Activated naive CD8-positive, alpha-beta T cell treated with anti-CD3 and anti-CD28 coated beads, Interleukin-2, amount 10 ng/mL, durations not matched to agents 7 days and 5 days (primary cell): ENCODE results near the gene DDAH2. TPM values are rescaled to one million over a fixed set of nuclear protein-coding genes. Genes with fewer than 3 reads are reported as not detected.
A peak's percentile ranks its signal among the peaks of the same experiment; 100 is the strongest.

Experiments used
- ATAC-seq: fragments of 150-1000 bp; cut with Tn5 transposase; one replicate; pipeline ENCODE4 v1.10.0; 2021; ENCODE audit warnings: low read depth, moderate library complexity
- POLR2A ChIA-PET: fragments of 350-600 bp; sonication (Branson Sonifier 250); formaldehyde crosslinking; loops from one replicate; lab custom pipeline; 2021; ENCODE audit warnings: antibody characterized with exemption; lab: Charles Lee
- DNase-seq: peaks from one replicate; pipeline ENCODE4 v3.0.0; 2021
- H3K27ac Mint-ChIP-seq: one replicate; pipeline ENCODE4 v1.8.0; 2022; ENCODE audit warnings: mild to moderate bottlenecking, mixed read lengths
- H3K27me3 Mint-ChIP-seq: one replicate; pipeline ENCODE4 v1.8.0; 2022; ENCODE audit warnings: mild to moderate bottlenecking, moderate library complexity, mixed read lengths
- H3K36me3 Mint-ChIP-seq: one replicate; pipeline ENCODE4 v1.8.0; 2021; ENCODE audit warnings: mild to moderate bottlenecking, mixed read lengths
- H3K4me1 Mint-ChIP-seq: one replicate; pipeline ENCODE4 v1.8.0; 2021; ENCODE audit warnings: mixed read lengths
- H3K4me3 Mint-ChIP-seq: one replicate; pipeline ENCODE4 v1.8.0; 2022; ENCODE audit warnings: mild to moderate bottlenecking, moderate library complexity, mixed read lengths
- H3K9me3 Mint-ChIP-seq: one replicate; pipeline ENCODE4 v1.8.0; 2021; ENCODE audit warnings: mixed read lengths
- total RNA-seq, 2 experiments: library from RNA; stranded (reverse); gene quantifications; one replicate each; pipeline ENCODE4 v1.2.3, GENCODE V29; 2021

Gene DDAH2, protein sequence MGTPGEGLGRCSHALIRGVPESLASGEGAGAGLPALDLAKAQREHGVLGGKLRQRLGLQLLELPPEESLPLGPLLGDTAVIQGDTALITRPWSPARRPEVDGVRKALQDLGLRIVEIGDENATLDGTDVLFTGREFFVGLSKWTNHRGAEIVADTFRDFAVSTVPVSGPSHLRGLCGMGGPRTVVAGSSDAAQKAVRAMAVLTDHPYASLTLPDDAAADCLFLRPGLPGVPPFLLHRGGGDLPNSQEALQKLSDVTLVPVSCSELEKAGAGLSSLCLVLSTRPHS
- 10 to 100 TPM; 28.3 to 29.1 TPM for total RNA-seq

DNA sequence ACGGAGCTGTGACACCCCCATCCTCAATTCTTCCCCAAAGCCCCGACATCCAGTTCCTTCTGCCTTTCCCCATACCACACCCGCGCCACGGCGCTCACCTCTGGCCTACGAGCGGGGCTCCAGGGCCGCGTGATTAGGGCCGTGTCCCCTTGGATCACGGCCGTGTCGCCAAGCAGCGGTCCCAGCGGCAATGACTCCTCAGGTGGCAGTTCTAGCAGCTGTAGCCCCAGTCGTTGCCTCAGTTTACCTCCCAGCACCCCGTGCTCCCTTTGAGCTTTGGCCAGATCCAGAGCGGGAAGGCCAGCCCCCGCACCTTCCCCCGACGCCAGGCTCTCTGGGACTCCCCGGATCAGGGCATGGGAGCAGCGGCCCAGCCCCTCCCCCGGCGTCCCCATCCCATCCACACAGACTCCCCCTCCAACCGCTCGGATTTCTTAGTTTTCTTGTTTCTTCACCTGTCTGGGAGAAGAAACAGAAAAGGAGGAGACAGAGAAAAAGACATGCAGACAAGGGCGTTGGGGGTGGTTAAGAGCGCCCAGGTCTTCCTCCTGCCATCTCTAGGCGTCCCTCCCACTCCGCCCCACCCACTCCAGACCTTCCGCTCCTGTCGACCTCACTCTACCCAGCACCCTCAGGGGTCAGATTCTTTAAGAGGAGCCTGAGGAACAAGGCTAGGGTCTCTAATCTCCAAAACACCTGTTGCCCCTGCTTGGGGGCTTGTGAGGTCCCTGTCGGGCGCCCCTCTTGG is at the start of gene DDAH2:
Gene DDAH2, minus strand, starts transcription at position 533 of the 748 bp plus-strand sequence. Its CDS starts 138 bp downstream, at position 395.
- H3K9me3 Mint-ChIP-seq, result no peaks in the 10 kb centered on the region
- ATAC-seq (peak; percentile 34), DNase-seq (no peak)
- POLR2A ChIA-PET, result interaction anchor here (0.6 to 9.4 kb wide), 15 partner anchors 8 to 109 kb away, joined by 3 to 137 read pairs (median 5); partner anchors contain the start of genes ABHD16A, CLIC1, GPANK1 and LSM2
- H3K27me3 Mint-ChIP-seq, result no peaks in the 10 kb centered on the region
- peak within 1 kb of the TSS; percentile 98 for H3K4me3 Mint-ChIP-seq
- H3K36me3 Mint-ChIP-seq, result peaks cover 43% of the 10 kb centered on the region
- peaks cover 59% of the 10 kb centered on the region for H3K4me1 Mint-ChIP-seq
- peak within 1 kb of the TSS; percentile 88 for H3K27ac Mint-ChIP-seq

DNA sequence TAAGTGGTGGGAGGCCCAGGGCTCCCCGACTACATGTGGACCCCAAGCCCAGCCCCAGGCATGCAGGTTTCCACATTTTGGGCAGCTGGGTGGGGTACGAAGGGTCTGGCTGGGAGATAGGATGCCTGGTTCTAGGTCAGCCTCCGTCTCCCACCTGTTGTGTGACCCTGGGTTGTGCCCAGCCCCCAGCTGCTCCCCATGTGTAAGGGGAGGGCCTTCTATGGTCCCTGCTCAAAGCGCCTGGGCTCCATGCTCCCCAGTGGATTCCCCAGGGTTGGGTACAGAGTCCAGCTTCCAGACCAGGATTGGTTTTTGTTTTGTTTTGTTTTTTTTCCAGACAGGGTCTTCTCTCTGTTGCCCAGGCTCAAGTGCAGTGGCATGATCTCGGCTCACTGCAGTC is 49.1 kb upstream of the DDAH2 start:
- Mint-ChIP-seq H3K27me3 (no peaks in the 10 kb centered on the region), H3K36me3 (peaks cover 5% of the 10 kb centered on the region), H3K9me3 (no peaks in the 10 kb centered on the region), H3K4me1 (peaks cover 19% of the 10 kb centered on the region), H3K4me3 (no peak overlapping the region), H3K27ac (peak overlapping the region; percentile 16)
- POLR2A ChIA-PET, result interaction anchor here (1.3 to 2.2 kb wide), 2 partner anchors 9 to 18 kb away, joined by 3 to 7 read pairs; no protein-coding TSS in a partner anchor
- ATAC-seq, result no peak
- DNase-seq, result no peak

DNA sequence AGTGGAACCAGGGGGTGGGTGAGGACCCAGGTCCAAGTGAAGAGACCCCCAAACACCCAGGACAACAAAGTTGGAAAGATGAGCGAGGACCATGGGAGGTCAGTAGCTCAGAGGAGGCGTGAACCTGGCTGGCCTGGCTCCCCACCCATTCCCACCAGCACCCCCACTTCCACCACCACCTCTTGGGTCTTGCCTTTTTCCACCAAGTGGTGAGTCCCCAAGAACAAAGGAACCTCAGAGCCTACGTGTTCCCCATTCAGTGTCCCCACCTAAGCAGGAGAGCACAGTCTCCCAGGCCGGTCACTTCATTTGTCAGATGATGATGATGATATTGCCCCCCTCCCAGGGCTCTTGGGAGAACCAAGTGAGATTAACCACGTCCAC is 48.6 kb upstream of the DDAH2 start:
- Mint-ChIP-seq H3K4me1 (peaks cover 22% of the 10 kb centered on the region), H3K4me3 (no peak overlapping the region), H3K36me3 (peaks cover 2% of the 10 kb centered on the region), H3K9me3 (no peaks in the 10 kb centered on the region), H3K27ac (peak overlapping the region; percentile 87), H3K27me3 (no peaks in the 10 kb centered on the region)
- DNase-seq (no peak), ATAC-seq (no peak)
- POLR2A ChIA-PET, result interaction anchor here (0.5 to 2.2 kb wide), 6 partner anchors 9 to 97 kb away, joined by 3 to 7 read pairs (median 4); partner anchors contain the start of genes LSM2, LY6G5C and MSH5

DNA sequence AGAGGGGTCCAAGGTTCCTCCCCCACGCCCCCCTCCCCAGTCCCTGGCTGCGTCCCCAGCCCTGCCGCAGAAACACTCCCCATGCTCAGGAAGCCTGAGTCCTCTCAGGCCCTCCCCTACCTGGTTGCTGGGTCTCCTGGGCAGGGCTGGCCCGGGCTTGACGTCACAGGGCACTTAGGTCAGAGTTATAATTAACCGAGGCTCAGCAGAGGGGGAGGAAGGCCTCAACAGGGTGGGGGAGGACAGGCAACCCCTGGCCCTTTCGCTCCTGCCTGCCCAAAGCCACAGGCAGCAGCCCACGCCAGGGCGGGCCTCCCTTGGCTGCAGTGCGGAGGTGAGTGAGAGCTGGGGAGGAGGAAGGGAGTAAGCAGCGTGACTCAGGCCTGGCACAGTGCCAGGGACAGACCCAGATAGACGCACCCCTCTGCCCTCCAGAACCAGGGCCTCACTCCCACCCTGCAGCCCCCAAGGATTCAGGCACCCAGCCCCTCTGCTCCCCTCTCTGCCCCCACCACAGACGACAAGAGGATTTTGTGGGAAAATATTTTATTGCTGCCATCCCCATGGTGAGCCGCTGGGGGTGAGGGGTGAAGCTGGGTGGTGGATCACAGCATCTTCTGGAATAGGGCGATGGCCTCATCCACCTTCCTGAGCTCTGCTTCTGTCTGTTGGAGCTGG is 48.0 kb upstream of the DDAH2 start, which contains the start of gene VWA7:
Gene VWA7, minus strand, starts transcription at position 340 of the 678 bp plus-strand sequence. CDS start 549 bp downstream, outside the sequence.
- Mint-ChIP-seq H3K36me3 (peaks cover 1% of the 10 kb centered on the region), H3K27ac (peak within 1 kb of the TSS; percentile 87), H3K27me3 (no peaks in the 10 kb centered on the region), H3K4me3 (peak within 1 kb of the TSS; percentile 69), H3K9me3 (no peaks in the 10 kb centered on the region), H3K4me1 (peaks cover 25% of the 10 kb centered on the region)
- POLR2A ChIA-PET, result interaction anchor here (0.5 to 2.2 kb wide), 8 partner anchors 10 to 96 kb away, joined by 3 to 7 read pairs (median 4); partner anchors contain the start of genes HSPA1A, HSPA1L, LSM2 and LY6G5C
- peak; percentile 72 for DNase-seq
- peak; percentile 77 for ATAC-seq

DNA sequence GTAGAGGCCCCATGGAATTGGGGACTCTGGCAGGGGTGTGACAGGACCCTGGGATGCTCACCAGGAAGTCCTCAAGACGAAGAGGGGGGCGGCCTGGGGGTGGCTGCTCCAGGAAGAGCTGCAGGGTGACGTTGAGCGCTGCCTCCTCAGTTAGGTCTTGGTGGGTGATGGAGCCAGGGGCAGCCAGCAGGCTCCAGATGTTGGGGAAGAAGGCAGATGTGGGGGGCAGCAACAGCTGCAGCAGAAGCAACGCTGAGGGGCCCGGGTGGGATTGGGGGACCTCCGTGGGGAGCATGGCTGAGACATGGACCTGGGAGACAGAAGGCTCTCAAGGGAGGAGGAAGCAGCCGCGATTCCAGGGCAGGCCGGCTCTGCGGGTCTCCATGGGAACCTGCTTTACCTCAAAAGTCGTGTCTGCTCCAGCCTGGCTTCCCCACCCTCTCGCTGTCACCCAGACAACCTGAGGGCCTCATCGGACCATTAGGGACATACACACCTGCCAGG is 47.4 kb upstream of the DDAH2 start:
- ATAC-seq (peak; percentile 28), DNase-seq (no peak)
- Mint-ChIP-seq H3K9me3 (no peaks in the 10 kb centered on the region), H3K27ac (peak overlapping the region; percentile 87), H3K4me3 (peak overlapping the region; percentile 69), H3K4me1 (peaks cover 27% of the 10 kb centered on the region), H3K27me3 (no peaks in the 10 kb centered on the region), H3K36me3 (peaks cover 2% of the 10 kb centered on the region)
- POLR2A ChIA-PET, result interaction anchor here (1.0 to 2.2 kb wide), 5 partner anchors 20 to 41 kb away, joined by 3 to 7 read pairs (median 3); partner anchors contain the start of genes HSPA1A, HSPA1L and LSM2

DNA sequence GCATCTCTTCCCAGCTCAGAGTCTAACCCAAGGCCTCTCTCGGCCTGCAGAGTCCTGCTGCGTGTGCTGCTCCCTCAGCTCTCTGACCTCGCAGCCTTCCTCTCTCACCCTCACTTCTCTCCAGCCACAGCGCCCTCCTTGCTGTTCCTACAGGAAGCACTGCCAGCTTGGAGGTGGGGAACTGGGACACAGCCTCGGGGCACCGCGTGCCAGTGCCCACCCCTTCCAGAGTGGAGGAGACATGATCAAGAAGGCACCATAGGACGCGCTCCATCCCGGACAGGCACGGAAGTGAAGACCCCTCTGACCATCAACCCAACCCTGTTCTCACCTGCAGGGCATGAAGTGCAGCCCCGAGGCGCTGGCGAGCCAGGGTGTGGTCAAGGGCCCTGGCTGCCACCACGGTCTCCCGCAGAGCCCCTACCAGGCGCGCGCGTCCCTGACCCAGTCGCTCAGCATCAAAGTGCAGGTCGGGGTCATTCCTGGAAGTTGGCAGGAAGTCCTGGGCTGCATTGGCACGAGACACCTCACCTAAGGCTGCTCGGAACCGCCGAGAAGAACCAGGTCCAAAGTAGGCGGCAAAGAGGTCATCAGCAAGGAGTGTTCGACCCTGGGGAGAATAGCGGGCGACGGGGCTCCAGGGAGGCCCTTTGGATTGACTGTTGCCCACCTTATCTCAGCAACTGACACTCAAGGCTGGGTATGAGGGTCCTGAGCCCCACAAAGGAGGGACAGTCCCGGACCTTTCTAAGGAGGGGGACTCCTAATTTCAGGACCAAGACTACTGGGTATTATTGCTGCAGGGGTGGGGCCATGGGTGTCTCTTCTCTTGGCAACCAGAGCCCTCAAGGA is 46.8 kb upstream of the DDAH2 start:
- H3K36me3 Mint-ChIP-seq, result peaks cover 2% of the 10 kb centered on the region
- POLR2A ChIA-PET, result interaction anchor here (1.0 to 1.4 kb wide), 4 partner anchors 9 to 40 kb away, joined by 3 to 5 read pairs (median 3); partner anchors contain the start of genes HSPA1A, HSPA1L and LSM2
- no peaks in the 10 kb centered on the region for H3K9me3 Mint-ChIP-seq
- H3K4me3 Mint-ChIP-seq, result peak overlapping the region; percentile 69
- H3K27me3 Mint-ChIP-seq, result no peaks in the 10 kb centered on the region
- ATAC-seq (no peak), DNase-seq (no peak)
- peaks cover 33% of the 10 kb centered on the region for H3K4me1 Mint-ChIP-seq
- H3K27ac Mint-ChIP-seq, result peak overlapping the region; percentile 87

DNA sequence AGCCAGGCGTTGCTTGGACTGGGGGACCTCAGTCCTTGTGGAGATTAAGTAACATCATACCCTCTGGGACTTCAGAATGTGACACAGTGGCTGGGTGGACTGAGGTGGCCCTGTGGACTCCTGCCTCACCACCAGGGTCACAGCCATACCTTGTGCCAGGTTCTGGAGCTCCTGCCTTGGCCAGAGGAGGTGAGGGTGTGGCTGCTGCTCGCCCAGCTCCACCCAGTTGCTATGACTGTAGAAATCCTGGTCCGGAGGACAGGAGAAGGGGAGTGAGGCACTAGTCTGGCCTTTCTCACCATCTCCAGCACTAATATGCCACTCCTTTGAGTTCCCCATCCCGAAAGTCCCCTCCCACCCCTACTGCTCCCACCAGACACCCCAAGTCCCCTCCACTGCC is 46.1 kb upstream of the DDAH2 start:
- Mint-ChIP-seq H3K9me3 (no peaks in the 10 kb centered on the region), H3K36me3 (peaks cover 2% of the 10 kb centered on the region), H3K27ac (peak overlapping the region; percentile 80), H3K4me3 (no peak overlapping the region), H3K4me1 (peaks cover 33% of the 10 kb centered on the region), H3K27me3 (no peaks in the 10 kb centered on the region)
- POLR2A ChIA-PET, result interaction anchor here (0.8 to 1.4 kb wide), 3 partner anchors 9 to 34 kb away, joined by 3 to 5 read pairs (median 4); partner anchors contain the start of gene VARS1
- ATAC-seq (no peak), DNase-seq (no peak)

DNA sequence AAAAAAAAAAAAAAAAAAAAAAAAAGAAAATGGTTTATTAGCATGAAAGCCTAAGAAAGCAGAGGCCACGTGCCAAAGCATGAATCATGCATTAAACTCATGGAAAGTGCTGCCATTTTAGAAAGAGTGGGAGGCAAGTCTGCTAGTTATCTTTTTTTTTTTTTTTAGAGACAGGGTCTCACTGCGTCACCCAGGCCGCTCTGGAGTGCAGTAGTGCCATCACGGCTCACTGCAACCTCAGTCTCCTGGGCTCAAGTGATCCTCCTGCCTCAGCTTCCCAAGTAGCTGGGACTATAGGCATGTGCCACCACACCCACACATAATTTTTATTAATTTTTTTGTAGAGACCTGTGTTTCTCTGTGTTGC is 42.9 kb upstream of the DDAH2 start:
- ATAC-seq, result no peak
- POLR2A ChIA-PET, result interaction anchor here (0.8 to 4.9 kb wide), 5 partner anchors 23 to 202 kb away, joined by 3 to 57 read pairs (median 5); partner anchors contain the start of genes CLIC1 and MSH5
- H3K9me3 Mint-ChIP-seq, result no peaks in the 10 kb centered on the region

DNA sequence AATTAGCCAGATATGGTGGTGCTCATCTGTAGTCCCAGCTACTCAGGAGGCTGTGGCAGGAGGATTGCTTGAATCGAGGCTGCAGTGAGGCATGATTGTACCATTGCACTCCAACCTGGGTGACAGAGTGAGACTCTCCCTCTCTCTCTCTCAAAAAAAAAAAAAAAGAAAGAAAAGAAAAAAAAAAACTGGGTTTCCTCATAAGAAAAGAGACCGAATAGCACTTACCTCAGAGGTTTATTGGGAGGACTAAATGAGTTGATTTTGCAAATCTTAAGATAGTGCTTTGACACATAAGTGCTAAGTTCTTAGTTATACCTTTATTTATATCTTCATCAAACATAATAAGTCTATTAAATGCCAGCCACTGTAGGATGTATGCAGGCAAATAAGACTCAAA is 41.8 kb upstream of the DDAH2 start:
- Mint-ChIP-seq H3K27me3 (no peaks in the 10 kb centered on the region), H3K27ac (peak overlapping the region; percentile 70), H3K9me3 (no peaks in the 10 kb centered on the region), H3K4me3 (no peak overlapping the region), H3K36me3 (peaks cover 17% of the 10 kb centered on the region), H3K4me1 (peaks cover 29% of the 10 kb centered on the region)
- DNase-seq (no peak), ATAC-seq (no peak)
- POLR2A ChIA-PET, result interaction anchor here (0.6 to 4.9 kb wide), 10 partner anchors 10 to 47 kb away, joined by 3 to 57 read pairs (median 5); partner anchors contain the start of genes CLIC1, DDAH2, LSM2 and MSH5

More for the DNA sequence above, 42.9 kb upstream of the DDAH2 start:
- DNase-seq, result no peak
- Mint-ChIP-seq H3K4me3 (peak overlapping the region; percentile 37), H3K4me1 (peaks cover 34% of the 10 kb centered on the region), H3K36me3 (peaks cover 15% of the 10 kb centered on the region), H3K27me3 (no peaks in the 10 kb centered on the region), H3K27ac (peak overlapping the region; percentile 78)

DNA sequence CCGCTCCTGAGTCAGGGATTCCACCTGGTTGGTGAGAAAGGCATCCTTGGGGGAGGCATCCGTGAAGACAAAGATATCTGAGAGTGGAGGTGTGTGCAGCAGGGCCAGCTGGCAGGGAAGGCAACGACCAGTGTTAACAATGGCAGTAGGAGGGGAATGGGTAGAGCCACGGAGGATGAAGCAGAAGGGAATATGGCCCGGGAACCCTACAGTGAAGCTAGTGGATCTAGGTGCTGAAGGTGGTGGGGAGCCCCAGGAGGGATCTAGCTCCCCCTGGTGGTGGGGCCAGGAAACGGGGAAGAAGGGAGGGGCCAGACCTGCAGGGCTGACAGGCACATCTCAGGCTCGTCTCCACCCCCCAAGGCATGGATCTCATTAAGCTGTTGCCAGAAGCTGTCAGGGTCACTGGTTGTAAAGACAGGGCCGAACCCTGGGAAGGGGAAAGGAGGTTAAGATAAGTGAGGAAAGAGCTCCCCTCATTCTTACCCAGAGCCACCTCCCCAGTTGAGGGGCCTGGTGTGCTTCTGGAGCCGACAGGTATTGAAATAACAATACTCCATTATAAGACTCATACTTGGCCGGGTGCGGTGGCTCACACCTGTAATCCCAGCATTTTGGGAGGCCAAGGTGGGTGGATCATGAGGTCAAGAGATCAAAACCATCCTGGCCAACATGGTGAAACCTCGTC is 40.7 kb upstream of the DDAH2 start:
- Mint-ChIP-seq H3K4me1 (peaks cover 23% of the 10 kb centered on the region), H3K27me3 (no peaks in the 10 kb centered on the region), H3K36me3 (peaks cover 17% of the 10 kb centered on the region), H3K9me3 (no peaks in the 10 kb centered on the region), H3K27ac (peak overlapping the region; percentile 6), H3K4me3 (no peak overlapping the region)
- peak; percentile 82 for ATAC-seq
- DNase-seq, result peak; percentile 86
- POLR2A ChIA-PET, result interaction anchor here (0.7 to 4.9 kb wide), 11 partner anchors 11 to 89 kb away, joined by 3 to 57 read pairs (median 3); partner anchors contain the start of genes ABHD16A, CLIC1, DDAH2 and LSM2
